Measurements from ENCODE around the gene EGLN2. TPM values are rescaled to one million over a fixed set of nuclear protein-coding genes. Genes with fewer than 3 reads are reported as not detected.
A peak's percentile ranks its signal among the peaks of the same experiment; 100 is the strongest.

The EGLN2 gene
- total and polyA plus RNA-seq, 9 of the 15 experiments (the other 6 are each of a cell fraction or from before 2014, with no cell fraction given), result 9.6 to 114 (median 71.0) TPM

DNA sequence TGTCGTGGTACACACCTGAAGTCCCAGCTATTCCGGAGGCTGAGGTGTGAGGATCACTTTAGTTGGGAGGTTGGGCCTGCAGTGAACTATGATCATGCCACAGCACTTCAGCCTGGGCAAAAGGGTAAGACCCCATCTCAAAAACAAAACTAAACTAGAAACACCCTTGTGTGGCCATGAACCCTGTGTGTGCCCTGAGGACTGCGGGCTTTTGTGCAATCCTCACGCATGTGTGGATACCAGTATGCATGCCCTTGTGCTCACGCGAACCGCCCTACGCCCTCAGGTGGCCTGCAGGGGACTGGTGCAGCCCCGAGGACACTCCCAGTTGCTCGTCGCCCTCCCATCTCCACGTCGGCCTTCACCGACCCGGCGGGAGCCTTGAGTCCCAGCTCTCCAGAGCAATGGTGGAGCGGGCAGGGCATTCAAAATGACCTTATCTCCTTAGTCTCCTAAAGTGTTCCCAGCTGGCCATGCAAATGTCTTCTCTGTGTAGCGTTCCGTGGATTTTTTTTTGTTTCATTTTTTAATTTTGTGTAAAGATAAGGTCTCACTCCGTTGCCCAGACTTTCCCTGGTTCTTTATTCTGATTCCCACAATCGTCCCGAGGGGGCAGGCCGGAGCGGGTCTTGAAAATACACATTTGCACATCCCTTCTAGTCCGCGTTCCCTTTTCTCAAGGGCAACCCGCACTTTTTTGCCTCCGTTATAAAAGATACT is 868 bp upstream of the EGLN2 start (continued):
- TF ChIP-seq, protein P1, sequence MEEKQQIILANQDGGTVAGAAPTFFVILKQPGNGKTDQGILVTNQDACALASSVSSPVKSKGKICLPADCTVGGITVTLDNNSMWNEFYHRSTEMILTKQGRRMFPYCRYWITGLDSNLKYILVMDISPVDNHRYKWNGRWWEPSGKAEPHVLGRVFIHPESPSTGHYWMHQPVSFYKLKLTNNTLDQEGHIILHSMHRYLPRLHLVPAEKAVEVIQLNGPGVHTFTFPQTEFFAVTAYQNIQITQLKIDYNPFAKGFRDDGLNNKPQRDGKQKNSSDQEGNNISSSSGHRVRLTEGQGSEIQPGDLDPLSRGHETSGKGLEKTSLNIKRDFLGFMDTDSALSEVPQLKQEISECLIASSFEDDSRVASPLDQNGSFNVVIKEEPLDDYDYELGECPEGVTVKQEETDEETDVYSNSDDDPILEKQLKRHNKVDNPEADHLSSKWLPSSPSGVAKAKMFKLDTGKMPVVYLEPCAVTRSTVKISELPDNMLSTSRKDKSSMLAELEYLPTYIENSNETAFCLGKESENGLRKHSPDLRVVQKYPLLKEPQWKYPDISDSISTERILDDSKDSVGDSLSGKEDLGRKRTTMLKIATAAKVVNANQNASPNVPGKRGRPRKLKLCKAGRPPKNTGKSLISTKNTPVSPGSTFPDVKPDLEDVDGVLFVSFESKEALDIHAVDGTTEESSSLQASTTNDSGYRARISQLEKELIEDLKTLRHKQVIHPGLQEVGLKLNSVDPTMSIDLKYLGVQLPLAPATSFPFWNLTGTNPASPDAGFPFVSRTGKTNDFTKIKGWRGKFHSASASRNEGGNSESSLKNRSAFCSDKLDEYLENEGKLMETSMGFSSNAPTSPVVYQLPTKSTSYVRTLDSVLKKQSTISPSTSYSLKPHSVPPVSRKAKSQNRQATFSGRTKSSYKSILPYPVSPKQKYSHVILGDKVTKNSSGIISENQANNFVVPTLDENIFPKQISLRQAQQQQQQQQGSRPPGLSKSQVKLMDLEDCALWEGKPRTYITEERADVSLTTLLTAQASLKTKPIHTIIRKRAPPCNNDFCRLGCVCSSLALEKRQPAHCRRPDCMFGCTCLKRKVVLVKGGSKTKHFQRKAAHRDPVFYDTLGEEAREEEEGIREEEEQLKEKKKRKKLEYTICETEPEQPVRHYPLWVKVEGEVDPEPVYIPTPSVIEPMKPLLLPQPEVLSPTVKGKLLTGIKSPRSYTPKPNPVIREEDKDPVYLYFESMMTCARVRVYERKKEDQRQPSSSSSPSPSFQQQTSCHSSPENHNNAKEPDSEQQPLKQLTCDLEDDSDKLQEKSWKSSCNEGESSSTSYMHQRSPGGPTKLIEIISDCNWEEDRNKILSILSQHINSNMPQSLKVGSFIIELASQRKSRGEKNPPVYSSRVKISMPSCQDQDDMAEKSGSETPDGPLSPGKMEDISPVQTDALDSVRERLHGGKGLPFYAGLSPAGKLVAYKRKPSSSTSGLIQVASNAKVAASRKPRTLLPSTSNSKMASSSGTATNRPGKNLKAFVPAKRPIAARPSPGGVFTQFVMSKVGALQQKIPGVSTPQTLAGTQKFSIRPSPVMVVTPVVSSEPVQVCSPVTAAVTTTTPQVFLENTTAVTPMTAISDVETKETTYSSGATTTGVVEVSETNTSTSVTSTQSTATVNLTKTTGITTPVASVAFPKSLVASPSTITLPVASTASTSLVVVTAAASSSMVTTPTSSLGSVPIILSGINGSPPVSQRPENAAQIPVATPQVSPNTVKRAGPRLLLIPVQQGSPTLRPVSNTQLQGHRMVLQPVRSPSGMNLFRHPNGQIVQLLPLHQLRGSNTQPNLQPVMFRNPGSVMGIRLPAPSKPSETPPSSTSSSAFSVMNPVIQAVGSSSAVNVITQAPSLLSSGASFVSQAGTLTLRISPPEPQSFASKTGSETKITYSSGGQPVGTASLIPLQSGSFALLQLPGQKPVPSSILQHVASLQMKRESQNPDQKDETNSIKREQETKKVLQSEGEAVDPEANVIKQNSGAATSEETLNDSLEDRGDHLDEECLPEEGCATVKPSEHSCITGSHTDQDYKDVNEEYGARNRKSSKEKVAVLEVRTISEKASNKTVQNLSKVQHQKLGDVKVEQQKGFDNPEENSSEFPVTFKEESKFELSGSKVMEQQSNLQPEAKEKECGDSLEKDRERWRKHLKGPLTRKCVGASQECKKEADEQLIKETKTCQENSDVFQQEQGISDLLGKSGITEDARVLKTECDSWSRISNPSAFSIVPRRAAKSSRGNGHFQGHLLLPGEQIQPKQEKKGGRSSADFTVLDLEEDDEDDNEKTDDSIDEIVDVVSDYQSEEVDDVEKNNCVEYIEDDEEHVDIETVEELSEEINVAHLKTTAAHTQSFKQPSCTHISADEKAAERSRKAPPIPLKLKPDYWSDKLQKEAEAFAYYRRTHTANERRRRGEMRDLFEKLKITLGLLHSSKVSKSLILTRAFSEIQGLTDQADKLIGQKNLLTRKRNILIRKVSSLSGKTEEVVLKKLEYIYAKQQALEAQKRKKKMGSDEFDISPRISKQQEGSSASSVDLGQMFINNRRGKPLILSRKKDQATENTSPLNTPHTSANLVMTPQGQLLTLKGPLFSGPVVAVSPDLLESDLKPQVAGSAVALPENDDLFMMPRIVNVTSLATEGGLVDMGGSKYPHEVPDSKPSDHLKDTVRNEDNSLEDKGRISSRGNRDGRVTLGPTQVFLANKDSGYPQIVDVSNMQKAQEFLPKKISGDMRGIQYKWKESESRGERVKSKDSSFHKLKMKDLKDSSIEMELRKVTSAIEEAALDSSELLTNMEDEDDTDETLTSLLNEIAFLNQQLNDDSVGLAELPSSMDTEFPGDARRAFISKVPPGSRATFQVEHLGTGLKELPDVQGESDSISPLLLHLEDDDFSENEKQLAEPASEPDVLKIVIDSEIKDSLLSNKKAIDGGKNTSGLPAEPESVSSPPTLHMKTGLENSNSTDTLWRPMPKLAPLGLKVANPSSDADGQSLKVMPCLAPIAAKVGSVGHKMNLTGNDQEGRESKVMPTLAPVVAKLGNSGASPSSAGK (IDR thresholded peaks at IDR 0.05), result peak; percentile 92; the same call in 1 of the 2 replicates
- TF ChIP-seq, protein P2, sequence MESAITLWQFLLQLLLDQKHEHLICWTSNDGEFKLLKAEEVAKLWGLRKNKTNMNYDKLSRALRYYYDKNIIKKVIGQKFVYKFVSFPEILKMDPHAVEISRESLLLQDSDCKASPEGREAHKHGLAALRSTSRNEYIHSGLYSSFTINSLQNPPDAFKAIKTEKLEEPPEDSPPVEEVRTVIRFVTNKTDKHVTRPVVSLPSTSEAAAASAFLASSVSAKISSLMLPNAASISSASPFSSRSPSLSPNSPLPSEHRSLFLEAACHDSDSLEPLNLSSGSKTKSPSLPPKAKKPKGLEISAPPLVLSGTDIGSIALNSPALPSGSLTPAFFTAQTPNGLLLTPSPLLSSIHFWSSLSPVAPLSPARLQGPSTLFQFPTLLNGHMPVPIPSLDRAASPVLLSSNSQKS (CRISPR knock-in tag; IDR thresholded peaks at IDR 0.05), result no peak
- TF ChIP-seq POLR2AphosphoS5 (IDR thresholded peaks at IDR 0.05; ENCODE audit: control insufficient read depth, insufficient read depth, low read depth, low read length), result no peak
- TF ChIP-seq EP300 (IDR thresholded peaks at IDR 0.05; ENCODE audit: low read length), result no peak
- TF ChIP-seq ZC3H4 (CRISPR knock-in tag; IDR thresholded peaks at IDR 0.05; ENCODE audit: borderline replicate concordance), result no peak; the same call in 1 of the 2 replicates
- no peak for TF ChIP-seq HMG20B (CRISPR knock-in tag; IDR thresholded peaks at IDR 0.05)
- TF ChIP-seq ZBTB33 (CRISPR knock-in tag; IDR thresholded peaks at IDR 0.05), result peak; percentile 25; the same call in 1 of the 2 replicates
- TF ChIP-seq BACH1 (tag; IDR thresholded peaks at IDR 0.05), result no peak
- no peak for TF ChIP-seq BRF2 (IDR thresholded peaks at IDR 0.05; ENCODE audit: borderline replicate concordance, insufficient read depth, insufficient read length)
- 0 out of 4 replicates have a peak, but pooled peaks of 1 of the 2 experiments have one; percentile 15 for TF ChIP-seq KDM4B (IDR thresholded peaks at IDR 0.05; ENCODE audit: borderline replicate concordance in 2 of 2, low read depth in 1 of 2)

All from K562 (cell line).